ENCODE results near the gene SMIM9.

SMIM9 gene

GRCh38 chrX:154784149-154784995, 50.1 kb downstream of the SMIM9 start:
- TF ChIP-seq CTCF (IDR thresholded peaks at IDR 0.05; ENCODE audit: control extremely low read depth, extremely low read depth, low read depth, missing control alignments), result no peak
- ChIA-PET POLR2A (no interaction called here), CTCF (interaction anchor here (1.3 kb wide), 1 partner anchor 8 kb away, joined by 3 read pairs; no protein-coding TSS in a partner anchor)
- DNase-seq (ENCODE audit: extremely low spot score), result no peak

GRCh38 chrX:154780968-154781367, 53.5 kb downstream of the SMIM9 start:
- CTCF ChIA-PET, result interaction anchor here (1.1 to 1.6 kb wide), 4 partner anchors 9 to 32 kb away, joined by 3 to 4 read pairs (median 3); no protein-coding TSS in a partner anchor
- DNase-seq (ENCODE audit: extremely low spot score), result no peak
- POLR2A ChIA-PET, result interaction anchor here (0.7 kb wide), 1 partner anchor 13 kb away, joined by 3 read pairs; no protein-coding TSS in a partner anchor
- TF ChIP-seq CTCF (IDR thresholded peaks at IDR 0.05; ENCODE audit: control extremely low read depth, extremely low read depth, low read depth, missing control alignments), result no peak

GRCh38 chrX:154779261-154779660, 55.2 kb downstream of the SMIM9 start:
- no peak for TF ChIP-seq CTCF (IDR thresholded peaks at IDR 0.05; ENCODE audit: control extremely low read depth, extremely low read depth, low read depth, missing control alignments)
- no peak for DNase-seq (ENCODE audit: extremely low spot score)
- ChIA-PET POLR2A (no interaction called here), CTCF (interaction anchor here (1.0 kb wide), 1 partner anchor 26 kb away, joined by 3 read pairs; the partner anchor contains the start of gene MPP1)

GRCh38 chrX:154776753-154777152, 57.7 kb downstream of the SMIM9 start:
- POLR2A ChIA-PET, result no interaction called here
- CTCF ChIA-PET, result interaction anchor here (1.0 to 1.5 kb wide), 2 partner anchors 9 to 15 kb away, joined by 3 to 4 read pairs; no protein-coding TSS in a partner anchor
- TF ChIP-seq CTCF (IDR thresholded peaks at IDR 0.05; ENCODE audit: control extremely low read depth, extremely low read depth, low read depth, missing control alignments), result no peak
- DNase-seq (ENCODE audit: extremely low spot score), result no peak

- no peak for TF ChIP-seq CTCF (IDR thresholded peaks at IDR 0.05; ENCODE audit: control extremely low read depth, extremely low read depth, low read depth, missing control alignments)
- DNase-seq (ENCODE audit: extremely low spot score), result no peak
- CTCF ChIA-PET, result interaction anchor here (1.0 kb wide), 1 partner anchor 10 kb away, joined by 3 read pairs; no protein-coding TSS in a partner anchor
- POLR2A ChIA-PET, result no interaction called here
Measured at GRCh38 chrX:154775419-154776349, 58.8 kb downstream of the SMIM9 start.

GRCh38 chrX:154774622-154775021, 59.8 kb downstream of the SMIM9 start:
- DNase-seq (ENCODE audit: extremely low spot score), result no peak
- TF ChIP-seq CTCF (IDR thresholded peaks at IDR 0.05; ENCODE audit: control extremely low read depth, extremely low read depth, low read depth, missing control alignments), result no peak
- ChIA-PET POLR2A (no interaction called here), CTCF (no interaction called here)

All from GM10248 (cell line).